DOHH2 (cell line): ENCODE measurements around the gene TFB1M.

ENCODE experiments used
- CTCF ChIP-seq: fragments of 200-600 bp; sonication (generic); IDR thresholded peaks from one replicate; pipeline ENCODE4 v1.5.1; 2014; ENCODE audit warnings: antibody characterized with exemption, mild to moderate bottlenecking, low read depth, low read length; ENCODE audit not compliant: poor library complexity, severe bottlenecking
- EZH2phosphoT487 ChIP-seq: fragments of 200-600 bp; sonication (generic); IDR thresholded peaks from 2 replicates; pipeline ENCODE4 v1.6.1; 2017; ENCODE audit warnings: borderline replicate concordance, mild to moderate bottlenecking, antibody characterized with exemption, low read length, moderate library complexity, mixed read lengths

- TF ChIP-seq EZH2phosphoT487, result no peak
- TF ChIP-seq CTCF, result no peak
Observed at GRCh38 chr6:155212106-155212505, 102.2 kb downstream of the TFB1M start.
